UCSD-AML1 (cell line): ENCODE data around the gene TET1.
"Not testable (repeated sequence)": the region's sequence is repeated elsewhere in the genome, so short reads cannot be mapped to it uniquely, and the experiment has no call there.

Experiments used
- DNase-seq: peaks from one replicate; lab custom pipeline; 2025; ENCODE audit not compliant: unreplicated experiment; lab: John Stamatoyannopoulos, UW

Gene TET1

DNA sequence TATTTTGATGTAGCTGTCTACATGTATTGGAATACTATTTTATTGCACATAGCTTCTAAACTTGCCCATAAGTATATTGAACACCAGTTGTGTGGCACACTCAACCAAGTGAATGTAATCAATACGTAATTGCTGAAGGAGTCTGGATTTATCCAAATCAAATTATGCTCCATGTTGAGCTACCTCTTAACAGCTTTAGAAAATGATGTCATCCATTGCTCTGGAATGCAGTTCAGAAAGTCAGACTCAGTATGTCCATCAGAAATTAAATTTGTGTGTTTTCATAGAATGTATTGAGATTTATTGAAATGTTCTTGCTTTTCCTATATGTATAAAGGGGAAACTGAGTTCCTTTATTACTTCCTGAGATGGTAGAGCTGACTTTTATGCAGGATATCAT is 135.9 kb downstream of the TET1 start:
- no peak for DNase-seq

DNA sequence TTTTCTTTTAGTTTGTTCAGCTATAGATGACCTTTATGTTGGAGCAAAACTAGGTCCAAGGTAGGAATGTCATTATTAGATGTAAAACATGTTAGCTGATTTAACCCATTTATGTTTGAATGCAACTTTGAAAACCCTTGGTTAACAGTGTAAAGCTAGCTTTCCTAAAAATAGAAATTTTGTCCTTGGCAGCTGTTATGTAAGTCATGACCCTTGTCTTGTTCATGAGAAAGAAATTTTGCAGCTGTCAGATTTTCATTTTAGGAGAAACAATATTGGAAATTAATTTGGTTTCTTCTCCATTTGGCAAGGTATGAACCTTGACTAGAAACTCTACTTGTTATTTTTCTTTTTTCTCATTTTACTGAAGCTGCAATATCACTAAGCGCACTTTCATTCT is 137.0 kb downstream of the TET1 start:
- DNase-seq = no peak

DNA sequence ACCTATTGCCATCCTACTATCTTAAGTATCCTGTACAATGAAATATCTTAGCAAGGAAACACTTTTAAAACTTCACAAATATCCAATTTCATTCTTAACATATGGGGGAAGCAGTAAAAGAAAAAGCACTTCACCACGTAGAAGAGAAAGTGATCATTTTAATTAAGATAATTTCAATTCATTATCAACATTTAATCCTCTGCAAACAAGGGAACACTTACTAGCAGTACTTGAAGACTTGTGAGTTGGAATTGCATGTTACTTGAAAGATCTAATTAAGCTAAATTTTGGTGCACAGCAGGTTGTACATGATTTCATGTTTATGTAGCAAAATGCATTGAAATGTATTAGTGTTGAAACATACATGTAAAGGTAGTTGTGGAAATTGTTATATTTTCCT is 140.1 kb downstream of the TET1 start:
- DNase-seq = no peak

DNA sequence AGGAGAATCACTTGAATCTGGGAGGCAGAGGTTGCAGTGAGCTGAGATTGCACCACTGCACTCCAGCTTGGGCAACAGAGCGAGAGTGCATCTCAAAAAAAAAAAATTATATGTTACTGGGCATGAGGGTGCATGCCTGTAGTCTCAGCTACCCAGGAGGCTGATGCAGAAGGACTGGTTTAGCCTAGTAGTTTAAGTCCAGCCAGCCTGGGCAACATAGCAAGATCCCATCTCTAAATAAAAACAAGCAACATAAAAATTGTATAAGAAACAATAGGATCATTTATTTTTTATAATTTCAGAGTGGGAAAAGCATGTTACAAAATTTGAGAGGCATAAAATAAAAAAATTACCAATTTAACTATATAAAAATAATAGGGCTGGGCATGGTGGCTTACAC is 145.4 kb downstream of the TET1 start:
- no peak for DNase-seq

DNA sequence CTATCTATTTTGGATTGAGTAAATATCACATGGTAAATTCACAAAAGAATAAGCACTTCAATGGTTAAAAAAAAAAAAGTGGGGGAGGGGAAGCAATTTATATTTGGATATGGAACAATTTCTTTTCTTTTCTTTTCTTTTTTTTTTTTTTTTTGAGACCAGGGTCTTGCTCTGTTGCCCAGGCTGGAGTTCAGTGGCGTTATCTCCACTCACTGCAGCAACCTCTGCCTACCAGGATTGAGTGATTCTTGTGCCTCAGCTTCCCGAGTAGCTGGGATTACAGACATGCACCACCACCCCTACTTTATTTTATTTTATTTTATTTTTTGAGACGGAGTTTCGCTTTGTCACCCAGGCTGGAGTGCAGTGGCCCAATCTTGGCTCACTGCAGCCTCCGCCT is 148.8 kb downstream of the TET1 start:
- not testable (repeated sequence) for DNase-seq

DNA sequence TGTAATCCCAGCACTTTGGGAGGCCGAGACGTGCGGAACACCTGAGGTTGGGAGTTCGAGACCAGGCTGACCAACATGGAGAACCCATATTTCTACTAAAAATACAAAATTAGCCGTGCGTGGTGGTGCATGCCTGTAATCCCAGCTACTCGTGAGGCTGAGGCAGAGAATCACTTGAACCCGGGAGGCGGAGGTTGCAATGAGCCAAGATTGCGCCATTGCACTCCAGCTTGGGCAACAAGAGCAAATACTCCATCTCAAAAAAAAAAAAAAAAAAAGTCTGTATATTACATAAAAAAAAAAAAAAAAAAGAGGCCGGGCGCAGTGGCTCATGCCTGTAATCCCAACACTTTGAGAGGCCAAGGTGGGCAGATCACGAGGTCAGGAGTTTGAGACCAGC is 152.9 kb downstream of the TET1 start:
- not testable (repeated sequence) for DNase-seq

DNA sequence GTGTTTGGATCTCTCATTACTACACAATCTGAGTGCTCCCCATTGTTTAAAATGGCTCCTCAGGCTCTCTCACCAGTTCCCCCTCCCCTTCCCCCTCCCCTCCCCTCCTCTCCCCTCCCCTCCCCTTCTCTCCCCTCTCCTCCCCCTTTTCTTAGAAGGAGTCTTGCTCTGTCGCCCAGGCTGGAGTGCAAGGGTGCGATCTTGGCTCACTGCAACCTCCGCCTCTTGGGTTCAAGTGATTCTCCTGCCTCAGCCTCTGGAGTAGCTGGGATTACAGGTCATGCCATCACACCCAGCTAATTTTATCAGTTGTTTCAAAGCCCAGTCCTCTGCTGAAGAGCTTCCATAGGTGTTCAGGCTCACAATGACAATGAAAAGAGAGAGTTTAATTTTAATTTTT is 157.3 kb downstream of the TET1 start:
- no peak for DNase-seq

DNA sequence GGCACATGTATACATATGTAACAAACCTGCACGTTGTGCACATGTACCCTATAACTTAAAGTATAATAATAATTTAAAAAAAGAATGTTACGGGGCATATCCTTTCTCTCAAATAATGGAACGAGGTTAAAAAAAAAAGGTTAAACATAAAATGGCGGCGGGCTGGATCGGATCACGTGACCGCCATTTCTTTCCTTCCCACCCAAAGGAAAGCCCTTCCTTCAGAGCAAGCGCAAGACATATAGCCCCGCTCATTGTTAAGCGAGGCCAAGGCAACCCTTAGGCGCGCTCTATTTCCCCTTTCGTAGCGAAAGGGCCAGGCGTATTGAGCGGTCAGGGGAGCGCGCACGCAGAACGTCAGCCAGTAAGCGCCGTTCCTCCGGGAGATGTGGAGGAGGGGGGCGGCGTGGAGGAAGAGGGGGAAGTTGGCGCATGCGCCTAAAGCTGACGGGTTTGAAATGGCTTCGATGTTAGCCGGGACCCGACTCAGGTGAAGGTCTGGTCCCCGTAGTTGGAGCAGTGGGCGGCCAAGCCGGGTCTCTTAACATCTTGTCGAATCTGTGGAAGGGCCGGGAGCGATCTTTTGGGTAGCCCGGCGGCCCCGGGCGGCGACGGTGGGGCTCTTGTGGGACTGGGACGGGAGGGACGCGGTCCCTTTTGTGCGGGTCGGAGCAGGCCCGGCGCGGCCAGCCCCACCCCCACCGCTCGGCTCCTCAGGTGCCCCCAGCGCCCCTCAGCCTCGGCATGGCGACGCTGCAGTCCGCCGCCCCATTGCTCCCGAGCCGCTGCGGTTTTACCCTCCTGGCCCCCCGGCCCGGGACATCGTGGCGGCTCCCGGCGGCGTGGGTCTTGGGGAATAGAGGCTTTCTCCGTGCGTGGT is 160.9 kb downstream of the TET1 start, which contains the start of gene CCAR1:
CCAR1 (plus strand) TSS at position 447 of the 880 bp plus-strand sequence. CDS start 1,266 bp downstream, outside the sequence.
- DNase-seq = peak; percentile 98

DNA sequence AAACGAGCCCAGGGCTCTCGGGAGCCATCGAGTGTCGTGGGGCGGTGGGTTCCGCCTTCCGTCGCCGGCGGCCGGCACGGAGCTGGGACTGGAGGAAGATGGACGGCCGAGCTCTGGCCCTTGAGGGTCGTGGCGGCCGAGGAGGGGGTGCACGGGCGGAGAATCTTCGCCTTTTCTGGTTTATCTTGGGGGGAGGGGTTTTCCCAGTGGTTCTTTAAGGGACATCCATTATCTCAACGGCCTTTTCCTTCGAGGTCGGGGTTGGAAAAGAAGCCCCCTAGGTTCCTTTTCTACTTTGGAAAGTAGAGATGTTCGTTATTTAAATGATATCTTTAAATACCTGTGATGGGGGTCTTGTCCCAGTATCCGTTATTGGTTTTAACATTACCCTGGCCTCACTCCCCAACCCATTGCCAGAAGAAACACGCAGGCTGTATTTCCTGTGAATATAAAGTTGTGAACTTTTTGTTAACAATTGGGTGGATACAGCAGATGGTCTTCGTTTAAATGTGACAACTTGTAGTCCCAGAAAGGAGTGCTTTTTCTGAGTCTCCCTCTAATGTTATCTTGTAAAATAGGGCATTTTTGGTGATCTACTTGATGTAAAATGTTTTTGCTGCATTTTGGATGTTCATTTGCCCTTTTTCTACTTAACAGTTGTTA is 161.7 kb downstream of the TET1 start:
- DNase-seq = no peak

DNA sequence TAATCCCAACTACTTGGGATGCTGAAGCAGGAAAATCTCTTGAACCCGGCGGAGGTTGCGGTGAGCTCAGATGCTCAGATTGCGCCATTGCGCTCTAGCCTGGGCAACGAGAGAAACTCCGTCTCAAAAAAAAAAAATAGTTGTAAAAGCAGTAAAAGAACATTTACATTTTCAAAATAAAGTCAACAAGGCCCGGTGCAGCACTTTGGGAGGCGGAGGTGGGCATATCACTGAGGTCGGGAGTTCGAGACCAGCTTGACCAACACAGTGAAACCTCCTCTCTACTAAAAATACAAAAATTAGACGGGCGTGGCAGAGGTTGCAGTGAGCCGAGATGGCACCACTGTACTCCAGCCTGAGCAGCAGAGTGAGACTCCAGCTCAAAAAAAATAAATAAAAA is 164.9 kb downstream of the TET1 start:
- no peak for DNase-seq

DNA sequence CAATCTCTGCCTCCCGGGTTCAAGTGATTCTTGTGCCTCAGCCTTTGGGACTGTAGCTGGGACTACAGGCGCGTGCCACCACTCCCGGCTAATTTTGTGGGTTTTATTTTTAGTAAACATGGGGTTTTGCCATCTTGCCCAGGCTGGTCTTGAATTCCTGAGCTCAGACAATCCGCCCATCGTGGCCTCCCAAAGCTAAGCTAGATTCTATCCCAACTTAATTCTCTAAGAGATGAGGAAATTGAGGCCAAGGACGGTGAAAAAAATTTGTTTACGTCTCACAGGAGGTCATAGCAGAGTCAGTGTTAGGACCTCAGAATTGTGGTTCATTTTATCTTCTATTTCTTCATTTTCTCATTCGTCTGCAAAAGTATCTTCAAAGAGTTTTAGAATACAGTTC is 167.0 kb downstream of the TET1 start:
- DNase-seq = no peak

DNA sequence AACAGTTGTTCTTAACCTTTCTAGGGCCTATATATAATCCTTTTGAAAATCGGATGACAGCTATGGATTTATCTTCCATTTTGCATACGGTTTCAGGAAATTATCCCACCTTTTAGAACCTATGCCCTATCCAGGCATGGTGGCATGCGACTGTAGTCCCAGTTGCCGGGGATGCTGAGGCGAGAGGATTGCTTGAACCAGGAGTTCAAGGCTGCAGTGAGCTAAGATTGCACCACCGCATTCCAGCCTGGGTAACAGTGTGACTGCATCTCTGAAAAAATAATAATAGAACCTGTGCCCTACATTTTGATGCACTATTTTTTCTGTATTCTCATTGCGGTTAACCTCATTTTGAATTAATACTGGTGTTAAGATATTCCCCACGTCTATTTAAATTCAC is 172.5 kb downstream of the TET1 start:
- no peak for DNase-seq

DNA sequence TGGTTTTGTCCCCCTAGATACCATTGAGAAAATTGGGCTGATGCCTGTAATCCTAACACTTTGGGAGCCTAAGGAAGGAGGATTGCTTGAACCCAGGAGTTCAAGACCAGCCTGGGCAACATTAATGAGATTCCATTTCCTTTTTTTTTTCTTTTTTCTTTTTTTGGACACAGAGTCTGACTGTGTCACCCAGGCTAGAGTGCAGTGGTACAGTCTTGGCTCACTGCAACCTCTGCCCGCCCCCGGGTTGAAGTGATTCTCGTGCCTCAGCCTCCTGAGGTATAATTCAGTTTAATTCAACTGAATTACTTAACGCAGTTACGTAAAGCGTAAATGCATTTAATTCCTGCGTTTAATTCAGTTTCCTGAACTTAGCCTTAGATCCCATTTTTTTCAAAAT is 174.2 kb downstream of the TET1 start:
- DNase-seq = no peak

DNA sequence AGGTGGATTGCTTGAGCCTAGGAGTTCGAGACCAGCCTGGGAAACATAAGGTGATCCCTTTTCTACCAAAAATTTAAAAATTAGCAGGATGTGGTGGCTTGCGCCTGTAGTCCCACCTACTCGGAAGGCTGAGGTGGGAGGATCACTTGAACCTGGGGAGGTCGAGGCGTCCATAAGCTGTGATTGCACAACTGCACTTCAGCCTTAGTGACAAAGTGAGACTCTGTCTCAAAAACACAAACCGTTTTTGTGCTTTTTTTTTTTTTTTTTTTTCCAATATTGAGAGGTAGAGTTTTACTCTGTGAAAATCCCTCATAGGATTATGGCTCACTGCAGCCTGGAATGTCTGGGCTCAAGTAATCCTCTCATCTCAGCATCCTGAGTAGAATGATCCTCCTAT is 175.0 kb downstream of the TET1 start:
- DNase-seq = no peak

DNA sequence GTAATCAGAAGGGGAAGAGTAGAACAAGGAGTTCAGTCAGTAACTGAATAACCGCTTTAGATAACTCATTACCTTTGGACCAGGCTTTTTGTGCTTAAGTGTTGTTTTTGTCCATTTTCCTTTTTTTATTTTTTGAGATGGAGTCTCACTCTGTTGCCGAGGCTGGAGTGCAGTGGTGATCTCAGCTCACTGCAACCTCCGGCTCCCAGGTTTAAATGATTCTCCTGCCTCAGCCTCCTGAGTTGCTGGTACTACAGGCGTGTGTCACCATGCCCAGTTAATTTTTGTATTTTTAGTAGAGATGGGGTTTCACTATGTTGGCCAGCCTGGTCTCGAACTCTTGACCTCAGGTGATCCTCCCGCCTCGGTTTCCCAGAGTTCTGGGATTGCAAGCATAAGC is 175.6 kb downstream of the TET1 start:
- not testable (repeated sequence) for DNase-seq

DNA sequence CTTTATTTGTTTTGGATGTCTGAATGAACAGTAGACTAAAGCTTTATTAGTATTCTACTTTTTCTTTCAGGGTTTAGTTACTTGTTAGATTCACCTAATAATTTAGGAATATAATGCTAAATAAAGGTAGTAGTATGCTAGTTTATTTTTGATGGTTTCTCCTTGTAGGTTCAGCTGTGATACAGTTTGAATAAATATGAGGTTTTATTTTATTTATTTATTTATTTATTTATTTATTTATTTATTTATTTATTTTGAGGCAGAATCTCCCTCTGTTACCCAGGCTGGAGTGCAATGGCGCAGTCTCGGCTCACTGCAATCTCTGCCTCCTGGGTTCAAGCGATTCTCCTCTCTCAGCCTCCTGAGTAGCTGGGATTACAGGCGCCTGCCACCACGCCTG is 180.5 kb downstream of the TET1 start:
- not testable (repeated sequence) for DNase-seq

DNA sequence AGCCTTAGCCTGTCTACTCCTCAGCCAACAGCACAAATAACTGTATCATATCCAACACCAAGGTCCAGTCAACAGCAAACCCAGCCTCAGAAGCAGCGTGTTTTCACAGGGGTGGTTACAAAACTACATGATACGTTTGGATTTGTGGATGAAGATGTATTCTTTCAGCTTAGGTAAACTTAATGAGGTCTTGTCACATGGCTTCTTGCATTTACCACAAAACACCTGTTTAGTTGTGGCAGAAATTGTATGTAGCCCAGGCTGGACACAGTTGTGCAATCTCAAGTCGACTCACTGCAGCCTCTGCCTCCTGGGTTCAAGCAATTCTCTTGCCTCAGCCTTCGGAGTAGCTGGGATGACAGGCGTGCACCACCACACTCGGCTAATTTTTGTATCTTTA is 182.3 kb downstream of the TET1 start:
- no peak for DNase-seq
